PFSK-1 (cell line): ENCODE results near the gene ADNP.

Experiments used
- POLR2AphosphoS5 ChIP-seq: IDR thresholded peaks from 2 replicates; pipeline ENCODE4 v1.6.1; 2012; ENCODE audit warnings: low read depth, mild to moderate bottlenecking, control low read depth, low read length, moderate library complexity
- REST ChIP-seq, 2 experiments: IDR thresholded peaks; 2 replicates each; pipeline versions ENCODE4 v1.6.1 to v1.8.0; 2011 to 2012; ENCODE audit warnings: low read depth in 2 of 2, low read length in 2 of 2, control low read depth in 1 of 2, inconsistent platforms in 1 of 2, mild to moderate bottlenecking in 1 of 2, moderate library complexity in 1 of 2; ENCODE audit not compliant: insufficient read depth in 1 of 2

- TF ChIP-seq REST (IDR thresholded peaks at IDR 0.05; ENCODE audit: insufficient read depth in 1 of 2, low read depth in 2 of 2, low read length in 2 of 2) (no peak), POLR2AphosphoS5 (no peak)
These were observed 63.4 kb downstream of the ADNP start for GRCh38 chr20:50867805-50868204.
